H1 (cell line): ENCODE results near the gene BCL2A1. TPM values are rescaled to one million over a fixed set of nuclear protein-coding genes. Genes with fewer than 3 reads are reported as not detected.

Experiments used
- GTF2F1 ChIP-seq: IDR thresholded peaks from 2 replicates; pipeline ENCODE4 v1.6.1; 2012; ENCODE audit warnings: low read depth, low read length, improper control_type of control experiment, borderline replicate concordance
- SIX5 ChIP-seq: IDR thresholded peaks from 2 replicates; pipeline ENCODE4 v1.6.1; 2011; ENCODE audit warnings: mild to moderate bottlenecking, low read depth, low read length
- SUZ12 ChIP-seq: fragments of 200-600 bp; sonication (generic); IDR thresholded peaks from 2 replicates; pipeline ENCODE4 v1.6.1; 2012; ENCODE audit warnings: mild to moderate bottlenecking, inconsistent platforms, low read length, moderate library complexity, mixed read lengths
- polyA plus RNA-seq, 7 experiments: library from polyadenylated mRNA; depleted of rRNA in 3 of 7; stranded (reverse) in 5 of 7; unstranded in 2 of 7; fragments of >200 nt in 5 of 7; fragments of 200-250 nt in 2 of 7; gene quantifications; 1 replicate in 5 of 7; 2 replicates in 1 of 7; 4 replicates in 1 of 7; pipeline versions ENCODE4 v1.2.1 to v1.2.3, GENCODE V29; 2011 to 2013; ENCODE audit warnings: missing spikeins in 2 of 7, mixed read lengths in 2 of 7
- total RNA-seq: library from RNA; stranded (reverse); fragmentation: NEBNext Ultra II Directional; extraction: Animal tissue kit (Norgen Biotek cat#: 25700); gene quantifications from 2 replicates; pipeline ENCODE4 v1.2.1, GENCODE V29; 2021

Gene BCL2A1
- total and polyA plus RNA-seq, 2 of the 8 experiments (the other 6 are each of a cell fraction or from before 2014, with no cell fraction given) = not detected

DNA sequence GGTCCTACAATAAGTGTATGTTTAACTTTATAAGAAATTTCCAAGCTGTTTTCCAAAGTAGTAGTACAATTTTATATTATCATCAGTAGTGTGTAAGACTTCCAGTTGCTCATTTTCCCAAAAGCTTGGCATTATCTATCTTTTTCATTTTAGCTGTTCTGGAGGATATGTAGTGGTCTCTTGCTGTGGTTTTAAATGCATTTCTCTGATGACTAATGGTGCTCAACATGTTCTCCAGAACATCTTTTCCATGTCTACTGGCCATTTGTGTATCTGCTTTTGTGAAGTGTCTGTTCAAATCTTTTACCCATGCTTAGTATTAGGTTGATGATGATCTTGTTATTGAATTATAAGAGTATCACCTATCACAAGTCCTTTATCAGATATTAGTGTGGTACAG lies 13.3 kb downstream of the BCL2A1 start (continued):
- no peak for TF ChIP-seq SUZ12
- no peak for TF ChIP-seq SIX5
- no peak for TF ChIP-seq GTF2F1
- TF ChIP-seq, all 59 proteins: peak for 0
